Fibroblast of skin of back (primary cell): ENCODE data around the gene RCAN3.
A peak's percentile ranks its signal among the peaks of the same experiment; 100 is the strongest.
"Not testable (repeated sequence)": the region's sequence is repeated elsewhere in the genome, so short reads cannot be mapped to it uniquely, and the experiment has no call there.

Experiments used
- DNase-seq: peaks from one replicate; pipeline ENCODE4 v3.0.0-alpha.2; 2013

The RCAN3 gene

DNA sequence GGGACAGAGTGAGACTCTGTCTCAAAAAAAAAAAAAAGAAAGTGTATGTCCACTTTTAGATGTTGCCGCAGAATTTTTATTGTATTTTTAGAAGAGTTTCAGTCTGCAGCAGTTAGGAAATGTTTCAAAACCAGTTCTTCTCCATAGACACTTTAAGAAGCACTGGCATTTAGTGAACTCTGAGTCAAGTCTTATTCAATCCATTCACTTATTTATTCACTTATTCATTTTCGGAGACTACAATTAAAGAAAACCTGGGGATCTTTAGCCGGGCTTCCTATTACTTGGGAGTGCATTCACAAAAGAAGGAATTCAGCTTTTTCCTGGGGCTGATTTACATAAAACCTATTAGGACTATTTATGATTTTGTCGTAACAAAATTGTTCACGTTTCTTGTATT, 12.3 kb downstream of the RCAN3 start:
- DNase-seq: no peak

DNA sequence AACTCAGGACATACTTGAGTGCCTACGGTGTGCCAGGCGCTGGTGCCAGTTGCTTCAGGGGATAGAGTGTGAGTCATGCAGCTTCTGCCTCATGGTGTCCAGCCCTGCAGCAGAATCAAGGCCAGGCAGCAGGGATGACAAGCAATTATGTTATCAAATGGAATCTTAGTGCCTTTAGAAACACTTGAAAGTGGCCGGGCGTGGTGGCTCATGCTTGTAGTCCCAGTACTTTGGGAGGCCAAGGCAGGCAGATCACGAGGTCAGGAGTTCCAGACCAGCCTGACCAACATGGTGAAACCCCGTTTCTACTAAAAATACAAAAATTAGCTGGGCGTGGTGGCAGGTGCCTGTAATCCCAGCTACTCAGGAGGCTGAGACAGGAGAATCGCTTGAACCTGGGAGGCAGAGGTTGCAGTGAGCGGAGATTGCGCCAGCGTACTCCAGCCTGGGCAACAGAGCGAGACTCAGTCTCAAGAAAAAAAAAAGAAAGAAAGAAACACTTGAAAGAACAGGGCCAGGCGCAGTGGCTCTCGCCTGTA, 13.1 kb downstream of the RCAN3 start:
- peak; percentile 53 for DNase-seq

DNA sequence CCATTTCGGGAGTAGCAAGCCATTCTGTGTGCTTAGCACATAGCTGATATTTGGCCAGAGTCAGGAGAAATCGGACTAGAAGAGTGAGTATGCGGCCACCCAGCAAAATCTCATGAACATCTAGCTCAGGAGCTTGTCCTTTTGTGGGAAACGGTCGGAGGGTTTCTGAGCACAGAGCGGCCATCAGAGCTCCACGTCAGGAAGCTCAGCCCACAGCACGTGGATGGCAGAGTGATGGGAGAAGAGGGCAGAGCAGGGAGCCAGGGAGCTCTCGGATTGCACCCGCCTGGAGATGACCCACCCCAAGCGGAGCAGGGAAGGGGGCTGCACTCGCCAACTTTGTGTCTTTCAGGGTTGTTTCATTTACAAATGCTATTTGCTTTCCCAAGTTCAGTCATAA, 13.9 kb downstream of the RCAN3 start:
- DNase-seq: no peak

DNA sequence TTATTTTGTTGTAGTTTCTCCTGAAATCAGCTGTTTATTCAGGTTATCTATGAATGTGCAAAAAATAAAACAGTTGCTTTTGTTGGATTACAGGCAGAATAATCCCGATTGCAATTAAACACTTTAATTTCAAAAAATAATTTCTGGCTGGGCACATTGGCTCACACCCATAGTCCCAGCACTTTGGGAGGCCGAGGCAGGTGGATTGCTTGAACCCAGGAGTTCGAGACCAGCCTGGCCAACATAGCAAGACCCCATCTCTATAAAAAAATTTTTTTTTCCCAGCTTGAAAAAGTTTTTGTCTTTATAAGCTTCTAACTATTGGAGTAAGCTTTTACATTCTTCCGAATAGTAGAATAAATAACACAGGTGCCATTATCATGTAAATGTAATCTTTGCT, 15.3 kb downstream of the RCAN3 start:
- DNase-seq: no peak

DNA sequence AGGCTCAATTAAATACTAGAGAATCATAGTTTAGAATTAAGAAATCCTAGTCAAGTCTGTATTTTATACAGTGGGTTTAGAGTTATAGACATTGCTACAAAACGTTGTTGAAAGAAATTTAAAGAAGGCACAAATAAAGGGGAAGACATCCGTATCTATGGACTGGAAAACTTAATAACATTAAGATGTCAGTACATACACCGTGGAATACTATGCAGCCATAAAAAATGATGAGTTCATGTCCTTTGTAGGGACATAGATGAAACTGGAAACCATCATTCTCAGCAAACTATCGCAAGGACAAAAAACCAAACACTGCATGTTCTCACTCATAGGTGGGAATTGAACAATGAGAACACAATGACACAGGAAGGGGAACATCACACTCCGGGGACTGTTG, 17.6 kb downstream of the RCAN3 start:
- not testable (repeated sequence) for DNase-seq

DNA sequence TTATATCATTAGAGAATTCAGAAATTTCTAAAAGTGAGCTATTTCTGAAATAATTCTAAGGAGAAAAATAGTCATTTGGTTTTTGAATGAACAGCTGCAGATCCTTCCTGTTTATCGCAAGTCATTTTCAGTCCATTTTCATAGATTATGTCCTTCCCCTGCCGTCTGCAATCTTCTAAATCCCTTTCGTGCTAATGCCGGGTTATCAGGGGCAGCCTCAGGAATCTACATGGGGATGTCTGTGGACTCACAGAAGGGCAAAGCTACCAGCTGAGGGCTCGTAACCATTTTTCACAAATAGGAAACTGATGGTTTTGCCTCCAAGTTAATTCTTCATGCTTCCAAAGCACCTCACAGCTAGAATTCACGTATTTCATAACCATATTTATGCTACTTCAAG, 23.0 kb downstream of the RCAN3 start:
- DNase-seq: no peak

- DNase-seq: no peak
Measured at GRCh38 chr1:24526045-24526444, 23.4 kb downstream of the RCAN3 start.

DNA sequence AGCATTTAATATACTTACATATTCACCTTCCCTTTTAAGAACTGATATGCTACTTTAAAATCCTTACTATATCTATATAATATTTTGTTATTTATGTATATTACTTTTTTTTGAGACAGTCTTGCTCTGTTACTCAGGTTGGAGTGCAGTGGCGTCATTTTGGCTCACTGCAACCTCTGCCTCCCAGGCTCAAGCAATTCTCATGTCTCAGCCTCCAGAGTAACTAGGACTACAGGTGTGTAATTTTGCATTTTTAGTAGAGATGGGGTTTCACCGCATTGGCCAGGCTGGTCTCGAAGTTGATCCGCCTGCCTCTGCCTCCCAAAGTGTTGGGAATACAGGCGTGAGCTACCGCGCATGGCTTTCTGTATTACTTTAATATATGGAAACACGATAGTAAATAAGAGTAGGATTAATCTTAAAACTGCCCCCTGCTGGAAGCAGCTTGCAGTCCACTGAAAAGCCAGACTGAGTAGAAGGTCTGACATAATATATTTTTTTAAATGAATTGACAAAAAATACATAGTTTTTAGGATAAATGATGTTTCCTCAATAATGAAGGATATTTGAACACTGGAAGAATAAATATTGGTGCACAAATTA, 24.4 kb downstream of the RCAN3 start:
- peak; percentile 29 for DNase-seq

- DNase-seq: no peak
Measured at GRCh38 chr1:24528744-24529143, 26.1 kb downstream of the RCAN3 start.

GRCh38 chr1:24529292-24529691, 26.7 kb downstream of the RCAN3 start:
- DNase-seq: not testable (repeated sequence)

DNA sequence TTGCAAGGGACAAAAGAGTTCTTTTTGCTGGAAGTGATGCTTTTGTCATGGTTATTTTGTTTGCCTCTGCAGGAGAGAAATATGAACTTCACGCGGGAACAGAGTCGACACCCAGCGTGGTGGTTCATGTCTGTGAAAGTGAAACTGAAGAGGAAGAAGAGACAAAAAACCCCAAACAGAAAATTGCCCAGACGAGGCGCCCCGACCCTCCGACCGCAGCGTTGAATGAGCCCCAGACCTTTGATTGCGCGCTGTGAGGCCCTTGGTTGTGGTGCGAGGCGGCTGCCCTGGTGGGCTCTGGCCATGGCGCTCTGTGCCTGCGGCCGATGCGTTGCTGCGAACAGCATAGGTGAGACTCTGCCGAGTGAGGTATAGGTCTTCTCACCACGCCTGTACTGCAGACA, 32.4 kb downstream of the RCAN3 start:
- no peak for DNase-seq

GRCh38 chr1:24535778-24536177, 33.1 kb downstream of the RCAN3 start:
- no peak for DNase-seq

- DNase-seq: peak; percentile 5
Measured at GRCh38 chr1:24536391-24536840, 33.8 kb downstream of the RCAN3 start.

- no peak for DNase-seq
Measured at GRCh38 chr1:24540051-24540905, 37.6 kb downstream of the RCAN3 start.

GRCh38 chr1:24540906-24541710, 38.5 kb downstream of the RCAN3 start:
- peak; percentile 48 for DNase-seq

DNA sequence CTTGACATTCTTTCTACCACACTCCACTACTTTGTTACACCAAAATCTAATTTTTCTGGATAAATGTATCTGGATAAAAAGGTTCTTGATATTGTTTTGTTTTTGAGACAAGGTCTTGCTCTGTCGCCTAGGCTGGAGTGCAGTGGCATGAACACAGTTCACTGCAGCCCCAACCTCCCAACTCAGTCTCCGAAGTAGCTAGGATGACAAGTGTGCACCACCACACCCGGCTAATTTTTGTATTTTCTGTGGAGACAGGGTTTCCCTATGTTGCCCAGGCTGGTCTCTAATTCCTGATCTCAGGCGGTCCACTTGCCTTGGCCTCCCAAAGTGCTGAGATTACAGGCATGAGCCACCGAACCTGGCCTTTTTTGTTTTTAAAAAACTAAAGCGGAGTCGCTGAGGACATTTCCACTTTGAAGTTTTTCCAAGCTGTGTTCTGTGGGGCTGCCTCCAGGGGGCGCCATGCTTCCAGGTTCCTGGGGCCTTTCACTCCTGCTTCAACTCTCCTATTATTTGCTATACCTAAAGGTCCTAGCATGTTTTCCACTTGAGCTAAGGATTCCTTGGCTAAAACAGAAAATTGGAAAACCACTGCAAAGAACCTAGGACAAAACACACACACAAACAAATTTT, 39.2 kb downstream of the RCAN3 start:
- no peak for DNase-seq

DNA sequence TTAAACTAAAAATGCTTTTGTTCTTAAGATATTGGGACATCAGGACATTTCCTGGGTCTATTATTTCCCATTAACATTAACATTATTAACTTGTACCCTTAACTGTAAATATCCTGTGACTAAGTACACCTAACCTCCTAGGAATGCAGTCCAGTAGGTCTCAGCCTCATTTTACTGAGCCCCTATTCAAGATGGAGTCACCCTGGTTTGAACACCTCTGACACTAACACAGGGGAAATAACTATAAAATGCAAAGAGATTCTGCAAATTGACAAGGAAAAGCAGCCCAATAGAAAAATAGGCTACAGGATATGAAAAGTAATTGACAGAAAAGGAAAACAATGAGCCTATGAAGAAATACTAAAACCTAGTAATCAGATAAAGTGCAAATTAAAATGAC, 41.6 kb downstream of the RCAN3 start:
- DNase-seq: no peak

DNA sequence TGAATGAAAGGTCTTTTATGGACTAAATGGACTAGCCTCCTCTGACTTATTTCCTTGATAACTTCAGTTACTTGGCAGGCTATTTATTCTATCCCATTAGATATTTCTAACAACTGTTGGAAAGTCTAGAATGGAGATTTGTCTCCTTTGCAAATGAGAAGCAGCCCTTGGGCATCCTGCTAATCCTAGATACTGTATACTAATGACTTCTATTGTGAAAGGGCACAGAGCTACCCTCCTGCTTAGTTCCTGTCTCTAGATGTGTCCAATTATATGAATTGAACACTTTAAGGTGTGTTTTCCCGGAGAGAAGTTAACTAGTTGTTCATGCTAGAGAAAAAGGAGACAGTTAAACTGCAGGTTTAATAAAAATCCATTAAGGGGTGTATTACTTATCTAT, 43.0 kb downstream of the RCAN3 start:
- no peak for DNase-seq

GRCh38 chr1:24547195-24547594, 44.6 kb downstream of the RCAN3 start:
- no peak for DNase-seq

DNA sequence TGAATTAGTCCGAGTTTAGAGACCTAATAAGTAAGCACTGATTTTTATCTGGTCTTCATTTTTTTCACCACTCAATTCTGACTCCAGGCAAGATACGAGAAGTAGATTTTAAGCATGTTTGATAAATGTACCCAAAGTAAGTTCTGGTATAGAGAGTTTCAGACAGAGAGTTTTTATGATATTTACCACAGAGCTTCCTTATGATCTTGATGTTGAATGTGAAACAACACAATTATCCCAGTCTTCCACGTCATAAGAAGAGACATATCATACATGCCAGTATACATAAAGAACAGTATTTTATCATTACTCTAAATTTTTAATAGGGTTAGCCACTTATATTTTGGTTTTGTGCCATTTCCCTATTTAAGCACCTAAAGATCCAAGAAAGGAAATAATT, 45.4 kb downstream of the RCAN3 start:
- DNase-seq: no peak

DNA sequence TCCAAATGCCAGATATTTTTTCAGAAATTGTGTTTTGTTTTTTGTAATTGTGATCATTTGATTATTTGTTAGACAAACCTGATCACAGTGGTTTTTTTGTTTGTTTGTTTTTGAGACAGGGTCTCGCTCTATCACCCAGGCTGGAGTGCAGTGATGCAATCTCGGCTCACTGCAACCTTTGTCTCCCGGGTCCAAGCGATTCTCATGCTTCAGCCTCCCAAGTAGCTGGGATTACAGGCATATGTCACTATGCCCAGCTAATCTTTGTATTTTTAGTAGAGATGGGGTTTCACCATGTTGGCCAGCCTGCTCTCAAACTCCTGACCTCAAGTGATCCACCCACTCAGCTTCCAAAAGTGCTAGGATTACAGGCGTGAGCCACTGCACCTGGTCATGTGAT, 46.6 kb downstream of the RCAN3 start:
- not testable (repeated sequence) for DNase-seq

DNA sequence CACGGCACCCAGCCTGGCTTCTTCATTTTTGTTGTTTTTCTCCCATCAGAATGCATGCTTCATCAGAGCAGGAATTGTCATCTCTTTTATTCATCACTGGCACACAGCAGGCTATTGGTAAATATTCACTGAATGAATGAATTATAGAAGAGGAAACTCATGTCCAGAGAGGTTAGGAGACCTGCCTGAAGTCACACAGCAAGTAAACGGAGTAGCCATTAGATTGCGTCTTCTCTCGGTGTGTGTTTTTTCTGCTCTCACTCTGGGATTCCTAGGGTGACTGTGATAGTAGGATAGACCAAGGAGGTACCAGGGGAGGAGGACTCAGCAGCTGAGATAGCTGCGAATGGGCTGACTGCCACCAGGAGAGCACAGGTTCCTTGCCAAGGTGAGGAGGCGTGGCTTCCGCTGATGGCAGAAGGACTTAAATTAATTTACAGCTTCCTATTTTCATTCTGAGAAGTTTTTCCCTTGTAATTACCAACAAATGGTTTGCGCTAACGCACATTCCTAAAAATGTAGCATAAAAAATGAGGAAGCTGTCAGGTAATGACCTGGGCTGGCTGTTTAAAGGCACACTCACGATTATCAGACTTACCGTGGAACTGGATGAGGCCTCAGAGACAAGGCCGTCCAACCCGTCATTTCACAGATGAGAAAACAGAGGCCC, 48.8 kb downstream of the RCAN3 start:
- DNase-seq: no peak
